GM23338 (cell line): ENCODE results near the gene PRDM7.

ENCODE experiments used
- CREB1 ChIP-seq: fragments of 250-450 bp; sonication (Bioruptor Pico); IDR thresholded peaks from 2 replicates; pipeline ENCODE4 v1.5.0; 2020; ENCODE audit warnings: low read depth, mild to moderate bottlenecking, moderate library complexity
- CTCF ChIP-seq, 2 experiments: fragments of 200-600 bp in 1 of 2; sonication (generic) in 1 of 2; conservative IDR thresholded peaks; 2 replicates each; pipeline versions ENCODE4 v1.5.1 to v1.6.1; 2016 to 2017; ENCODE audit warnings: antibody characterized with exemption in 2 of 2, low read depth in 2 of 2, mild to moderate bottlenecking in 2 of 2, moderate library complexity in 1 of 2
- ETS1 ChIP-seq: IDR thresholded peaks from 2 replicates; pipeline ENCODE4 v1.6.1; 2016; ENCODE audit warnings: antibody characterized with exemption
- EZH2 ChIP-seq: fragments of 200-600 bp; sonication (generic); IDR thresholded peaks from one replicate; pipeline ENCODE4 v1.8.0; 2017; ENCODE audit warnings: antibody characterized with exemption, mild to moderate bottlenecking, low read depth; ENCODE audit not compliant: unreplicated experiment
- EZH2phosphoT487 ChIP-seq: fragments of 200-600 bp; sonication (generic); IDR thresholded peaks from one replicate; pipeline ENCODE4 v1.8.1; 2018; ENCODE audit warnings: antibody characterized with exemption; ENCODE audit not compliant: unreplicated experiment
- JUNB ChIP-seq: IDR thresholded peaks from one replicate; pipeline ENCODE4 v1.6.1; 2016; ENCODE audit warnings: antibody characterized with exemption; ENCODE audit not compliant: unreplicated experiment
- NANOG ChIP-seq: IDR thresholded peaks from 2 replicates; pipeline ENCODE4 v1.6.1; 2016; ENCODE audit warnings: antibody characterized with exemption, borderline replicate concordance
- POLR2AphosphoS5 ChIP-seq: IDR thresholded peaks from 2 replicates; pipeline ENCODE4 v1.6.1; 2016; ENCODE audit warnings: antibody characterized with exemption, low read depth
- REST ChIP-seq: IDR thresholded peaks from one replicate; pipeline ENCODE4 v1.6.1; 2018; ENCODE audit warnings: antibody characterized with exemption; ENCODE audit not compliant: unreplicated experiment
- STAT1 ChIP-seq: IDR thresholded peaks from one replicate; pipeline ENCODE4 v1.6.1; 2016; ENCODE audit warnings: antibody characterized with exemption; ENCODE audit not compliant: unreplicated experiment
- ZNF114 ChIP-seq: fragments of 250-450 bp; sonication (Bioruptor Pico); IDR thresholded peaks from 2 replicates; pipeline ENCODE4 v1.5.0; 2020; ENCODE audit warnings: mild to moderate bottlenecking, moderate library complexity
- ZNF331 ChIP-seq: fragments of 250-450 bp; sonication (Bioruptor Pico); IDR thresholded peaks from 2 replicates; pipeline ENCODE4 v1.5.0; 2020; ENCODE audit warnings: low read depth, mild to moderate bottlenecking, moderate library complexity
- ZNF462 ChIP-seq: fragments of 250-450 bp; sonication (Bioruptor Pico); IDR thresholded peaks from 2 replicates; pipeline ENCODE4 v1.5.0; 2020; ENCODE audit warnings: mild to moderate bottlenecking, moderate library complexity

- TF ChIP-seq POLR2AphosphoS5, result no peak
- TF ChIP-seq CTCF (conservative IDR thresholded peaks at IDR 0.05; ENCODE audit: low read depth in 2 of 2), result no peak
- TF ChIP-seq JUNB, result no peak
- no peak for TF ChIP-seq EZH2
- TF ChIP-seq EZH2phosphoT487, result no peak
- TF ChIP-seq CREB1 (CRISPR knock-in tag), result no peak
- no peak for TF ChIP-seq REST
- no peak for TF ChIP-seq ZNF462 (CRISPR knock-in tag)
- TF ChIP-seq STAT1, result no peak
- TF ChIP-seq ZNF331 (CRISPR knock-in tag), result no peak
- TF ChIP-seq ZNF114 (CRISPR knock-in tag), result no peak
- no peak for TF ChIP-seq NANOG
- no peak for TF ChIP-seq ETS1
Measured at GRCh38 chr16:90070440-90070839, 6.7 kb downstream of the PRDM7 start.
